GM23338 (cell line): Measurements from ENCODE around the gene HEATR1. TPM values are rescaled to one million over a fixed set of nuclear protein-coding genes. Genes with fewer than 3 reads are reported as not detected.

Experiments
- polyA plus RNA-seq: library from polyadenylated mRNA; unstranded; fragments of >200 nt; fragmentation: Nextera tagmentation; extraction: Ambion mirVana; gene quantifications from 2 replicates; pipeline ENCODE4 v1.2.1, GENCODE V29; 2016
- total RNA-seq: library from RNA; depleted of rRNA; stranded (reverse); fragments of >200 nt; shearing (Covaris generic); gene quantifications from 2 replicates; pipeline ENCODE4 v1.2.3, GENCODE V29; 2014; rRNA removed

Gene HEATR1
- total and polyA plus RNA-seq, 2 experiments from 2014 or later, result 17.2 to 81.1 TPM

Other genes starting within 250 kb of the HEATR1 start
- gene EDARADD, start 210.2 kb downstream of the HEATR1 start, total RNA-seq, result 3.1 and 4.4 TPM in 2 replicates
- 3.2 and 3.7 TPM in 2 replicates for gene EDARADD, start 210.2 kb downstream of the HEATR1 start, polyA plus RNA-seq
- 11.5 and 20.2 TPM in 2 replicates for gene LGALS8, start 80.5 kb downstream of the HEATR1 start, total RNA-seq
- gene LGALS8, start 80.5 kb downstream of the HEATR1 start, polyA plus RNA-seq, result 10.1 and 10.5 TPM in 2 replicates
- gene ACTN2, start 82.0 kb upstream of the HEATR1 start, total RNA-seq, result 1.8 and 1.9 TPM in 2 replicates
- 2.2 and 2.8 TPM in 2 replicates for gene ACTN2, start 82.0 kb upstream of the HEATR1 start, polyA plus RNA-seq
- gene MTR, start 190.8 kb upstream of the HEATR1 start, total RNA-seq, result 20.0 and 20.4 TPM in 2 replicates
- 6.3 and 6.4 TPM in 2 replicates for gene MTR, start 190.8 kb upstream of the HEATR1 start, polyA plus RNA-seq